ENCODE results near the gene SCAI.

SCAI gene

DNA sequence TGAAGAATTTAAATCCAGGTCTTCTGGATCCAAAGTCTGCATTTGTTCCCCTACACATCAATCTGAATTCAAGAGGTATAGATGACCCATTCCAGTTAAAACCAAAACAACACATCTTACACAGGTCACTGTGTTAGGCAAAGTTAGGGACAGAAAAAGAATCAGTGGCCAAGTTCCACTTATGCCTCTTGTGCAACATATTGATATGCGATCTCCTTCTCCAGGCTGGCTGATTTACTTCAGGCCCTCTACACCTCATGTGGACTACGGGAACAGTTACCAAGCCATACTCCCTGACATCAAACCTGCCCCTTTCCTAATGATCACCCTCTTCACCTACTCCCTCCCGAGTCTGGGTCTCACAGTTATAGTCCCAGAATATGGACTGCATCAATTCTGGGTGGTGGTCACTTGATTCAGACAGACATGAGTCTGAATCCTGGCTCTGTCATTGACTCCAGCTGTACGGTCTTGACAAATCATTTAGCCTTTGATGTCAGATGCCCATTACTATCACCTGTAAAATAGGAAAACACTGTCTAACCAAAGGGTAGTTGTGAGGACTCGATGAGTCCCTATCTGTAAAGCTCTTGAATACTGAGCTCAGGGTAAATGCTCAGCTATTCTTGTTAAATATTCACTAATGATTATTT lies 228.4 kb downstream of the SCAI start:
- DNase-seq (ENCODE audit: insufficient read length): no peak
- TF ChIP-seq POLR2AphosphoS5 (IDR thresholded peaks at IDR 0.05; ENCODE audit: low read depth, low read length) (no peak), TAF1 (IDR thresholded peaks at IDR 0.05; ENCODE audit: borderline replicate concordance, low read depth, low read length) (no peak), POLR2A (IDR thresholded peaks at IDR 0.05; ENCODE audit: low read depth, low read length) (no peak)
- no peak for FAIRE-seq

DNA sequence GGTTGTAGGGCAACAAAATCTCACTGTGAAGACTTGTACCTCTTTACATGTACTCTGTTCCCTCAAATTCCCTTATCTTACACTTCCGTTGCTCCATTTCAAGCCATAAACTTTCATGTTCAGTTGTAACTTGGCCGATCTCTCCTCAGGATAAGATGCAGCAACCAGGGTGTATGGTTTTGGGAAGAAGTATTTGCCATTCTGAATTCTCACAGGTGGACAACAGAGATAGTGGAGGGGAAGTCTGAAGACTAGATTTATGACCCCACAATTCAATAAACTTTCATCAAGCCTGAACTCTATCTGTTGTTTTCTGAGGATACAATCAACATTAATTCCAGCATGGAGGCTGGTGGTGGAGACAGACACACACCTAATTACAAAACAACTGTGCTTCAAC lies 229.9 kb downstream of the SCAI start:
- FAIRE-seq (no peak), DNase-seq (ENCODE audit: insufficient read length) (no peak)
- TF ChIP-seq POLR2A (IDR thresholded peaks at IDR 0.05; ENCODE audit: low read depth, low read length) (no peak), POLR2AphosphoS5 (IDR thresholded peaks at IDR 0.05; ENCODE audit: low read depth, low read length) (no peak), TAF1 (IDR thresholded peaks at IDR 0.05; ENCODE audit: borderline replicate concordance, low read depth, low read length) (no peak)

DNA sequence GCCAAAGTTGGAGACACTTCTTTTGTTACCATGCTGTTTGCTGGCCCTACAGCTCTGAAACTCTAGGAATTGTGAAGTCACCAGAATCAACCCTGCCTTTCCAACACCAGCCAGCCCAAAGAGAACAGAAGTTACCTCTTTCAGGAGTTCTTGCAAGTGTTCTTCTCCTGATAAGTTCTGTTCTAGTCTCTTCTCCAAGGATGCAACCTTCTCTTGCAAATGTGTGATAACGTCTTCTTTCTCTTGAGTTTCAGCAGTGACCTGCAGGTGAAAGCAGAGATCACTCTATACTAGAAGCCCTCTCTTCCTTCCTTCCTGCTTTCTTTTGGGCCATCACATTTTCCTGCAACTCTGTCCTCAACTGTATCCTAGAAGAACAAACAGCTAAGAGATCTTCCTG lies 231.6 kb downstream of the SCAI start:
- TF ChIP-seq POLR2A (IDR thresholded peaks at IDR 0.05; ENCODE audit: low read depth, low read length): no peak
- TF ChIP-seq POLR2AphosphoS5 (IDR thresholded peaks at IDR 0.05; ENCODE audit: low read depth, low read length): no peak
- no peak for TF ChIP-seq TAF1 (IDR thresholded peaks at IDR 0.05; ENCODE audit: borderline replicate concordance, low read depth, low read length)
- no peak for DNase-seq (ENCODE audit: insufficient read length)
- no peak for FAIRE-seq

DNA sequence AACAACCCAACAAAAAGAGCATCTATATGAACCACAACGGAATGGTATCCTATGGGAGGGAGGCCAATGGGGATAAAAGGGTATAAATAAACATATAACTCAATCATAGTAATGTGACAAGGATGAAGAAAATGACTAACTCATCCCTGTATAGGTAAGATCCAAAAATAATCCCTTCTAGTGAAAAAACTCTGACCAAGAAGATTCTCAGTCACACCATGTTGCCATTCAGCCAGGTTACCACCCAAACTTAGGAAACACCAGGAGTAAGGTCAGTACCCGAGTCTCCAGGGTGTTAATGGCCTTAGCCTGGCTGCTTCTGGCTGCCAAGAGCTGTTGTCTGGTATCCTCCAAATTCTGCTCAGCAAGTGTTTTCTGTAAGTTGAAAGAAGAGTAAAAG lies 235.2 kb downstream of the SCAI start:
- FAIRE-seq (no peak), DNase-seq (ENCODE audit: insufficient read length) (no peak)
- TF ChIP-seq POLR2AphosphoS5 (IDR thresholded peaks at IDR 0.05; ENCODE audit: low read depth, low read length): no peak
- TF ChIP-seq POLR2A (IDR thresholded peaks at IDR 0.05; ENCODE audit: low read depth, low read length): no peak

DNA sequence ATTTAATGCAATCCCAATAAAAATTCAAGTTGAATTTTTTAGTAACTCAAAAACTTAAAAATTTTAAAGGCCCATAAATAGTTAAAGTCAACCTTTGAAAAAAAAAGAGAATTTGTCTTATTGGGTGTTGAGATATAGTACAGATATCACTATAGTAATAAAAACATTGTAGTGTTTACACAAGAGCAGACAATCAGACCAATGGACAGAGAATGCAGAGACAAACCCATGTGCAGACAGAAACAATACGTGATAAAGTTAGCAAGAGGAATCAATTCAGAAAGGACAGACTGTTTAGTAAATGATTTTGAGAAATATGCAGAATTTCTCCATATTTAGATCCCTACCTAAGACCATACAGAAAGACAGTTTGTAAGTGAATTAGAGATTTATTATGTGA lies 236.4 kb downstream of the SCAI start:
- DNase-seq (ENCODE audit: insufficient read length): no peak
- FAIRE-seq: no peak
- TF ChIP-seq TAF1 (IDR thresholded peaks at IDR 0.05; ENCODE audit: borderline replicate concordance, low read depth, low read length): no peak
- TF ChIP-seq POLR2AphosphoS5 (IDR thresholded peaks at IDR 0.05; ENCODE audit: low read depth, low read length): no peak
- TF ChIP-seq POLR2A (IDR thresholded peaks at IDR 0.05; ENCODE audit: low read depth, low read length): no peak

DNA sequence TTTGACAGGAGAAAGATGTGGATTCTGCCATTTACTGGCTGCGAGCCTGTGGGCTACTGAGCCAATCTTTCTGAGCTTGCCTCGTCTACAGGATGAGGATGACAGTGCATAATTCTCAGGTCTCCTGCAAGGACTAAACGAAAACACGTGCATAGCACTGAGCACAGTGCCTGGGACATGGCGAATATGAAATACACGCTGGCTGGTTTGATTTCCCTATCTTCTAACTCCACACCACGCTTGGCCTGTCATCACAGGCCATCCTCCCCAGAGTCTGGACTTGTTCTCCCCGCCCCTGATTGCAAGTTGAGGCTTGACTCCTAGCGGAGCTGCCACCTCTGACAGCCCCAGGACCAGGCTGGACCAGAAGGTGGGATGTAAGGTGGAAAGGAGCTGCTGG lies 243.5 kb downstream of the SCAI start:
- TF ChIP-seq POLR2A (IDR thresholded peaks at IDR 0.05; ENCODE audit: low read depth, low read length): no peak
- no peak for TF ChIP-seq TAF1 (IDR thresholded peaks at IDR 0.05; ENCODE audit: borderline replicate concordance, low read depth, low read length)
- TF ChIP-seq POLR2AphosphoS5 (IDR thresholded peaks at IDR 0.05; ENCODE audit: low read depth, low read length): no peak
- FAIRE-seq (no peak), DNase-seq (ENCODE audit: insufficient read length) (no peak)

DNA sequence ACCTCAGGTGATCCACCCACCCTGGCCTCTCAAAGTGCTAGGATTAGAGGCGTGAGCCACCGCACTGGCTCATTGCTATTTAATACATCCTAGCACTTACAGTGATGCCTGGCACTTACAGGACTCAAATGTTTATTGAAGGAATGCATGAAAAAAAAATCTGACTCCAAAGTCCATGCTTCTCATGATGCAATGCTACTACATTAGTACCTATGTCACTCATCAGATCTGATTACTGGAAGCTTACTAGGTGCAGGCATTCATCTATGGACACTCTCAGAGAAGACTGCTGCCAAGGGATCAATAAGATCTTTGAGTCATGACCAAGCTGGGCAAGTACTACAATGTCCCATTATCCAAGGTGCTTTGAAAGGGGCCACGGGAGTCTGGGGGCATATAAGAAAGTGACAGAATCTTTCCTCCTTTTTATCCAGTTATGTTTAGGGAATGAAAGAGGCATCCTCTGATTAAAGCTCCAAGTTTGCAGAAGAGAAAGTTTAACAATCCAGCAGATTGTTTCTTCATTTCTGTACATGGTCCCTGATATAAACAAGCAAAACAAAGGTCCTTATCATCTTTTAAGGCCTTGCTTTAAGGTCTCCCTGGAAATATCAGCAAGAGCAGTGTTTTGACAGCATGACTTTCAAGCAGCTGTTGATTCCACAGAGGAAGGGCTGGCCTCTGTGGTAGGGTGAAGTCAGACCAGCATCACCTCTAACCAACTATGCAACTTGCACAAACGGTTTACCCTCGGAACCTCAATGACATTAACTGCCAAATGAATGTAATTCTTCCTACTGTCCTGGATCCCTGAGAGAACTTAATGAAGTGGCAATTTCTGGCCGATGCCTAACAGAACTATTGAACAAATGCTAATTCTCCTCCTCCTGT lies 245.5 kb downstream of the SCAI start:
- no peak for DNase-seq (ENCODE audit: insufficient read length)
- no peak for FAIRE-seq
- no peak for TF ChIP-seq POLR2A (IDR thresholded peaks at IDR 0.05; ENCODE audit: low read depth, low read length)
- TF ChIP-seq TAF1 (IDR thresholded peaks at IDR 0.05; ENCODE audit: borderline replicate concordance, low read depth, low read length): no peak
- no peak for TF ChIP-seq POLR2AphosphoS5 (IDR thresholded peaks at IDR 0.05; ENCODE audit: low read depth, low read length)

DNA sequence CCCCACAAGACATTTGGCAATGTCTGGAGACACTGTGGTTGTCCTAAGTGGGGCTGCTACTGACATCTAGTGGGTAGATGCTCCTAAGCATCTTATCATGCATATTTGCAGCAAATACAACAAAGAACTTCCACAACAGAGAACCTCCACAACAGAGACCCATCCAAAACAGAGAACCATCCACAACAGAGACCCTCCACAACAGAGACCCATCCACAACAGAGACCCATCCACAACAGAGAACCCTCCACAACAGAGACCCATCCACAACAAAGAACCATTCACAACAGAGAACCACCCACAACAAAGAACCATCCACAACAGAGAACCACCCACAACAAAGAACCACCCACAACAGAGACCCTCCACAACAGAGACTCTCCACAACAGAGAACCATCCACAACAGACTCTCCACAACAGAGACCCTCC lies 248.6 kb downstream of the SCAI start:
- FAIRE-seq (no peak), DNase-seq (ENCODE audit: insufficient read length) (no peak)
- no peak for TF ChIP-seq POLR2AphosphoS5 (IDR thresholded peaks at IDR 0.05; ENCODE audit: low read depth, low read length)
- TF ChIP-seq TAF1 (IDR thresholded peaks at IDR 0.05; ENCODE audit: borderline replicate concordance, low read depth, low read length): no peak
- no peak for TF ChIP-seq POLR2A (IDR thresholded peaks at IDR 0.05; ENCODE audit: low read depth, low read length)

DNA sequence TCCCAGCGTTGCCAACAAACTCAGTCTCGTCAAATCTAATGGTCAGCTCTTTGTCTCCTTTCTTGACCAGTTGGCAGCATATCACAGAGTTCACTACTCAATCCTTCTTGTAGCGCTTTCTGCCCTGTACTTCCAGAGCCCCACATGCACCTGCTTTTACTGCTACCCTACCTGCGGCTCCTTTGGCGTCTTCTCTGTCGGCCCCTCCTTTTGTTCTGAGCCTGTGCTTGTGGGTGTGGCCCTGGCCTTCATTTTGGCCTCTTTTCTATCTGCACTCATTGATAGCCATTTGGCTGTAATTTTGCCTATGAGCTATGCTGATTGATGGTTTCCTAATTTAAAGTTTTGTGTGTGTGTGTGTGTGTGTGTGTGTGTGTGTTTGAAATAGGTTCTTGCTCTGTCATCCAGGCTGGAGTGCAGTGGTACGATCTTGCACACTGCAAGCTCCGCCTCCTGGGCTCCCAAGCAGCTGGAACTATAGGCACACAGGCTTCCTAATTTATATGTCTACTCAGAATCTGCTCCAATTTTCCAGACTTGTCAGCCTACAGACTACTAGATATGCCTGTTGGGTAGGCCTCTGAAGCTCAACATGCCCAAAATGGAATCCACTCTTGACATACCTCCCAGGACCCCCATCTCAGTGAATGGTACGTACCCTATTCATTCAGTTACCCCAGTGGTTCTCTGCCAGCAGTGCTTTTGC lies 249.1 kb downstream of the SCAI start:
- FAIRE-seq (no peak), DNase-seq (ENCODE audit: insufficient read length) (no peak)
- no peak for TF ChIP-seq TAF1 (IDR thresholded peaks at IDR 0.05; ENCODE audit: borderline replicate concordance, low read depth, low read length)
- no peak for TF ChIP-seq POLR2A (IDR thresholded peaks at IDR 0.05; ENCODE audit: low read depth, low read length)
- TF ChIP-seq POLR2AphosphoS5 (IDR thresholded peaks at IDR 0.05; ENCODE audit: low read depth, low read length): no peak

Data from GM12892 (cell line).